ENCODE results near the gene KRT35.

The KRT35 gene

DNA sequence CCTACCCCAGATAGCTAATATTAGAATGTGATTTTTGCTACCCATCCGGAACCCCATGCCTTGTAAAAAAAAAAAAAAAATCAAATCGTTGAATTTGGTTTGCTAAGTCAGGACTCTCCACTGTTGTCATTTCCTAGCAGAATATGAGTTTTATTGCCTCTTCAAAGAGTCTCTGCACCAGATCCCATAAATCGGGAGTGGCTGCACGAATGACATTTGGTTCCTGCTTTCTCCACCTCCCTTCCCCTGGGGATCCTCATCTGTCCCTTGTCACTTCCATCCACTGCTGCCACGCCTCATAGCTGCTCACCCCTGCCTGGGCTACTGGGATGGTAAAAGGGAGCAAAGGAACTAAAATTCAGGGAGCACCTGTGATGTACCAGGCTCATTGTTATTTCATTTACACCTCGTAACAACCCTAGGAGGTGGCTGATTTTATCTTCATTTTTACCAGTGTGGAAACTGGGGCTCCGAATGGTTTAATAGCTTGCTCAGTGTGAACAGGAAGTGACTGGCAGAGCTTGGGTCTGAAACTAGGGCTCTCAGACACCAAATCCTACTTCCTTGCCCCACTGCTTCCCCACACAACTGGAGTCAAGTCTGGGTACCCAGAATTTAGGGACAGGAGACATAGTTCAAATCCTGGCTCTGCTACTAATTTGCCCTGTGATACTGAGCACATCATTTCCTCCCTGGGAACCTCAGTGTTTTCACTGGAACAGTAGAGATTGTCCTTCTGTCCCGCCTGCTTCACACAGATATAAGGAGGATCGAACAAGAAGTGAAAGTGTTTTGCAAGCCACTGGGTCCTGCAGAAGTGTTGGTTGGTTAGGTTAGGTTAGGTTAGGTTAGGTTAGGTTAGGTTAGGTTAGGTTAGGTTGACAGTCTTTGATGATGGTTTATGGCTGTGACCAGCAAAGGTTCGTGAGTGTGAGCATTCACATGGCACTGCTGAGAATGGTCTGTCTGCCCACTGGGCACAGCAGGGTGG lies 9.3 kb upstream of the KRT35 start:
- TF ChIP-seq GATA1 (IDR thresholded peaks at IDR 0.05; ENCODE audit: low read depth, low read length) (no peak), POLR2A (IDR thresholded peaks at IDR 0.05; ENCODE audit: low read length) (no peak)
- DNase-seq: no peak

DNA sequence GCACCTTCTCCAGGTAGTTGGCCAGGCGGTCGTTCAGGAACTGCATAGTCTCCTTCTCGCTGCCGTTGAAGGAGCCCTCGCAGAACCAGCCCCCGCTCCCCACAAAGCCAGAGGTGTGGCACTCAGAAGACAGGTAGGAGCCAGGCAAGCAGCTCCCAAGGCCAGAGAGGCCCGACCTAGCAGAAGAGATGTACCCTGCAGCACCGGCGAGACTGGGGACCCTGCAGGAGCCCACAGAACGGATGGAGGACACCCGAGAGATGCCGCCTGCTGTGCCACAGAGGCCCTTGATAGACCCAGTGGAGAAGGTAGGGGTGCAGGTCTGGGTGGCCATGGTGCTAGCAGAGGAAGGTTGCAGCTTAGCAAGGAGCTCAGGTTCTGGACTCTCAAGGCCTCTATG lies 8.6 kb upstream of the KRT35 start, which contains the start of gene KRT36:
Gene KRT36, minus strand, starts transcription at position 380 of the 400 bp plus-strand sequence. Its CDS starts 46 bp downstream, at position 334.
- no peak for DNase-seq
- TF ChIP-seq GATA1 (IDR thresholded peaks at IDR 0.05; ENCODE audit: low read depth, low read length): no peak
- no peak for TF ChIP-seq POLR2A (IDR thresholded peaks at IDR 0.05; ENCODE audit: low read length)

GRCh38 chr17:41486809-41487530 lies 6.0 kb upstream of the KRT35 start:
- peak; percentile 69 to 83 for DNase-seq

GRCh38 chr17:41486316-41486715 lies 5.4 kb upstream of the KRT35 start:
- DNase-seq: no peak
- TF ChIP-seq GATA1 (IDR thresholded peaks at IDR 0.05; ENCODE audit: low read depth, low read length) (no peak), POLR2A (IDR thresholded peaks at IDR 0.05; ENCODE audit: low read length) (no peak)

More at GRCh38 chr17:41486809-41487530, 6.0 kb upstream of the KRT35 start:
- no peak for TF ChIP-seq GATA1 (IDR thresholded peaks at IDR 0.05; ENCODE audit: low read depth, low read length)

DNA sequence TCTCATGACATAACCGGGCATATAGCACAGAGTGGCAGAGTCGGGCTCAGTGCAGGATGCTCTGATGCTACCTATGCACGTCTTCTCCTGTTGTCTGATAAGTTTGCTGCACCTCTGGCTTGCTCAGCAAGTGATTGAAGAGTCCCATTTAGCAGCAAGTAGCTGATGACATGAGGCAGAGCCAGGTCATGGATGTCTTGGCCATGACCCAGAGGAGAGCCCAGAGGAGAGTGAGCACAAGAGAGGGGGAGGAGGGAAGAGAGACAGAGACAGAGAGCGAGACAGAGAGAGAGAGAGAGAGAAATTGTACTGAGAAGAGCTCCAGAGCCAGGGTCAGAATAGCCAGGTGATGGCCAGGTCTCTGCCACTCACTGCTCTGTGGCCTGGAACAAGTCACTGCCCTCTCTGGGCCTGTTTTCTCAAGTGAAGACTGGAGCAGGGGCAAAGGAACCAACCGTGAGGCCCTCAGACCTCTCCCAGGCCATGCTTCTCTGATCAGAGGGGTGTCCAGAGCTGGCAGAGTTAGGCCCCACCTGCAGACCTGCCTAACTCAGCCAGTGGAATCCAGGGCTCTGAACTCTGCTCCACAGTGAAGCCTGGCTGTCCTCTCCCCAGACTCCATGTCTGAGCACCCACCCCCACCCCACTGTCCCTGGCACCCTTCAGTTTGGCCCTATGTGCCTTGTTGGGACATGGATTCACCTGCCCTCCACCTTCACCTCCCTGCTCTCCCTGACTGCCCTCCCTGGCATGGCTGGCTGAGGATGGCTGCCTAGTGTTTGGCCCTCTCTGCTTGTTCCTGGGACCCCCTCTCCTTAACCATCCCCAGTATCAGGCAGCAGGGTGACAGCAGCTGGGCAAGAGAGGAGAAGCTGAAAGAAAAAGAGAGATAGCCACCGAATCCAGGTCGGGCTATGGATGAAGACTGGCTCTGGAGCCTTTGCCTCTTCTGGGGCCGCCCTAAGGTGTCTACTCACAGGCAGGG lies 4.3 kb upstream of the KRT35 start:
- no peak for TF ChIP-seq POLR2A (IDR thresholded peaks at IDR 0.05; ENCODE audit: low read length)
- TF ChIP-seq GATA1 (IDR thresholded peaks at IDR 0.05; ENCODE audit: low read depth, low read length): no peak
- DNase-seq: no peak

GRCh38 chr17:41483991-41484826 lies 3.3 kb upstream of the KRT35 start:
- TF ChIP-seq GATA1 (IDR thresholded peaks at IDR 0.05; ENCODE audit: low read depth, low read length): no peak
- no peak for TF ChIP-seq POLR2A (IDR thresholded peaks at IDR 0.05; ENCODE audit: low read length)
- peak in 1 of 2 experiments; percentile 60 for DNase-seq

DNA sequence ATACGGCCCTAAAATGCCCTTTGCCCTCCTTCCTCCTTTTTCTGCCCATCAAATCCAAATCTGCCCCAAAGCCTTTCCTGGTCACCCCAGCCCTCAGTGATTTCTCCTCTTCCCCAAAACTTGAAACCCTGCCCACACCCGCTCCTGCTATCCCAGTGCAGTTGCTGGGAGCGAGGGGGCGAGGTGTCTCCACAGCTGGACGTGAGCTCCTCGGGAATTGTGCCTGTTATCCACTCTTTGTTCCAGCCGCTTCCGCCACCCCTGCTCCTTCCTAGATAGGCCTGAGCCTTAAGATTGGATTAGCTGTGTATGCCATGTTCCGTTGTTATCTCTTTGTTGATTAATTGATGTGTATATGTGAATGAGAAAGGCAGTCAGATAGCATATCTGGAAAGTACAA lies 2.6 kb upstream of the KRT35 start:
- no peak for DNase-seq
- no peak for TF ChIP-seq POLR2A (IDR thresholded peaks at IDR 0.05; ENCODE audit: low read length)
- no peak for TF ChIP-seq GATA1 (IDR thresholded peaks at IDR 0.05; ENCODE audit: low read depth, low read length)

DNA sequence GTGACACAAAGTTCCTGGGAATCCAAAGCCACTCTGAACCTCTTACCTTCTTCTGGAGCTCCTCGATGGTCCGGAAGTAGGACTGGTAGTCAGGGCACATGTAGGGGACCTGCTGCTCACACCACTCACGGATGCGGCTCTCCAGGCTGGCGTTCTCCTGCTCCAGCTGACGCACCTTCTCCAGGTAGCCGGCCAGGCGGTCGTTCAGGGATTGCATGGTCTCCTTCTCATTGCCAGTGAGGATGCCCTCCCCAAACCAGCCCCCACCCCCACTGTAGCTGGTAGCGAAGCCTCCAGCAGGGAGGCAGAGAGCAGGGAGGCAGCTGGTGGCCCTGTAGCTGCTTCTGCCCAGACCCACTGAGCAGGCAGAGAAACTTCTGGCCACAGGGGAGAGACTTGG lies 370 bp downstream of the KRT35 start:
- TF ChIP-seq GATA1 (IDR thresholded peaks at IDR 0.05; ENCODE audit: low read depth, low read length): no peak
- no peak for TF ChIP-seq POLR2A (IDR thresholded peaks at IDR 0.05; ENCODE audit: low read length)
- DNase-seq: no peak

- DNase-seq: no peak
- TF ChIP-seq GATA1 (IDR thresholded peaks at IDR 0.05; ENCODE audit: low read depth, low read length) (no peak), POLR2A (IDR thresholded peaks at IDR 0.05; ENCODE audit: low read length) (no peak)
These were observed 815 bp downstream of the KRT35 start for GRCh38 chr17:41480136-41480535.

GRCh38 chr17:41478237-41478636 lies 2.7 kb downstream of the KRT35 start:
- no peak for DNase-seq
- TF ChIP-seq POLR2A (IDR thresholded peaks at IDR 0.05; ENCODE audit: low read length): no peak
- TF ChIP-seq GATA1 (IDR thresholded peaks at IDR 0.05; ENCODE audit: low read depth, low read length): no peak

DNA sequence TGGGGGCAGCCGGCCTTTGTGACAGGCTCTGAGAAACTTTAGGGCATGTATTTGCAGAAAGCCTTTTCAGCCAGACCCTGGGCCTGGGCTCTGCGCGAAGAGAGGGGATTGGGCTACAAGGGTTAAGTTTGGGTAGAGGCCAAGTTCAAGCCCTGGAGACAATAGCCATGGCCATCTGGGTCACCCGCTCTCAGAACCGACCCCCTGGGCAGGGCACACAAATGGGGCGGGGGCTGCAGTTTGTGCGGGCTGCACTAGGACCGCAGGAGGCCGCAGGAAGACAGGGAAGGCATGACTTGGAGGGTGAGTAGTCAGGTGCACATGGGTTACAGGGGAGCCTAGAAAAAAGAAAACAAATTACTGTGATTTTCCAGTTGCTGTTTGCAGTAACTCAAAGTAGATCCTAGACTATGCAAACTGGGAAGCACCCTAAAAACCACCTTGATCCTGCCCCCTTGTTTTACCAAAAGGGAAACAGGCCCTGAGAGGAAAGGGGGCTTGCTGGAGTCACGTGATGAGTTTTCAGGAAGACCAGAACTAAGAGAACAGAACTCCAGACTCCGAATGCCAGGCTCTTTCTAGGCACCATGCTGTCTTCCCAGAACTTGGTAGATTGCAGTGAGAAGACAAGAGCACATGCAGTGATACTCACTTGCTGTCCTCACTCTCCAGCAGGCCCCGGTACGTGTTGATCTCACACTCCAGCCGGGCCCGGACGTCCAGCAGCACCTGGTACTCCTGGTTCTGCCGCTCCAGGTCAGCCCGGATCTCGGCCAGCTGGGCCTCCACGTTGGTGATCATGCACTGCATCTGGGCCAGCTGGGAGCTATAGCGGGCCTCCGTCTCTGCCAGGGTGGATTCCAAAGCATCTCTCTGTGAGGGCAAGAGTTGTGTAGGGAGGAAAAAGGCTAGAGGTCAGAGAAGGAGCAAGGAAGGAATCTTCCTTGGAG lies 3.8 kb downstream of the KRT35 start:
- DNase-seq: no peak
- no peak for TF ChIP-seq POLR2A (IDR thresholded peaks at IDR 0.05; ENCODE audit: low read length)
- TF ChIP-seq GATA1 (IDR thresholded peaks at IDR 0.05; ENCODE audit: low read depth, low read length): no peak
